ENCODE data around the gene TAF3.

TAF3 gene

GRCh38 chr10:7826971-7827370, 8.7 kb downstream of the TAF3 start:
- no peak for ATAC-seq (replicated peaks; ENCODE audit: extremely low read depth, poor library complexity, severe bottlenecking)
- peaks cover 48% of the 10 kb centered on the region for H3K4me1 Mint-ChIP-seq
- peak overlapping the region; percentile 22 for H3K27ac Mint-ChIP-seq (ENCODE audit: low read depth)
- peaks cover 39% of the 10 kb centered on the region for H3K36me3 Mint-ChIP-seq (ENCODE audit: insufficient read depth)
- no peak overlapping the region for H3K4me3 Mint-ChIP-seq
- no peaks in the 10 kb centered on the region for H3K9me3 Mint-ChIP-seq
- no peak for DNase-seq (ENCODE audit: low spot score in 2 of 2)
- H3K27me3 Mint-ChIP-seq, result no peaks in the 10 kb centered on the region

- H3K27me3 Mint-ChIP-seq, result no peaks in the 10 kb centered on the region
Measured at GRCh38 chr10:7829289-7829834, 11.1 kb downstream of the TAF3 start.

GRCh38 chr10:7832060-7832459, 13.8 kb downstream of the TAF3 start:
- no peaks in the 10 kb centered on the region for H3K27me3 Mint-ChIP-seq
- H3K36me3 Mint-ChIP-seq (ENCODE audit: insufficient read depth), result peaks cover 21% of the 10 kb centered on the region
- no peak for ATAC-seq (replicated peaks; ENCODE audit: extremely low read depth, poor library complexity, severe bottlenecking)
- peaks cover 84% of the 10 kb centered on the region for H3K4me1 Mint-ChIP-seq
- no peak overlapping the region for H3K4me3 Mint-ChIP-seq
- DNase-seq (ENCODE audit: low spot score in 2 of 2), result no peak
- H3K27ac Mint-ChIP-seq (ENCODE audit: low read depth), result no peak overlapping the region
- no peaks in the 10 kb centered on the region for H3K9me3 Mint-ChIP-seq

More at GRCh38 chr10:7829289-7829834, 11.1 kb downstream of the TAF3 start:
- Mint-ChIP-seq H3K9me3 (no peaks in the 10 kb centered on the region), H3K4me1 (peaks cover 67% of the 10 kb centered on the region), H3K4me3 (no peak overlapping the region), H3K27ac (ENCODE audit: low read depth) (no peak overlapping the region), H3K36me3 (ENCODE audit: insufficient read depth) (peaks cover 34% of the 10 kb centered on the region)
- DNase-seq (ENCODE audit: low spot score in 2 of 2), result no peak
- ATAC-seq (replicated peaks; ENCODE audit: extremely low read depth, poor library complexity, severe bottlenecking), result no peak

GRCh38 chr10:7833210-7833609, 14.9 kb downstream of the TAF3 start:
- no peaks in the 10 kb centered on the region for H3K27me3 Mint-ChIP-seq
- H3K4me3 Mint-ChIP-seq, result no peak overlapping the region
- no peak for ATAC-seq (replicated peaks; ENCODE audit: extremely low read depth, poor library complexity, severe bottlenecking)
- H3K27ac Mint-ChIP-seq (ENCODE audit: low read depth), result no peak overlapping the region
- H3K9me3 Mint-ChIP-seq, result no peaks in the 10 kb centered on the region
- peaks cover 19% of the 10 kb centered on the region for H3K36me3 Mint-ChIP-seq (ENCODE audit: insufficient read depth)
- DNase-seq (ENCODE audit: low spot score in 2 of 2), result no peak
- peaks cover 76% of the 10 kb centered on the region for H3K4me1 Mint-ChIP-seq

- no peaks in the 10 kb centered on the region for H3K9me3 Mint-ChIP-seq
- peaks cover 74% of the 10 kb centered on the region for H3K4me1 Mint-ChIP-seq
- no peaks in the 10 kb centered on the region for H3K27me3 Mint-ChIP-seq
- ATAC-seq (replicated peaks; ENCODE audit: extremely low read depth, poor library complexity, severe bottlenecking) (no peak), DNase-seq (ENCODE audit: low spot score in 2 of 2) (no peak)
- peaks cover 21% of the 10 kb centered on the region for H3K36me3 Mint-ChIP-seq (ENCODE audit: insufficient read depth)
- H3K4me3 Mint-ChIP-seq, result no peak overlapping the region
- no peak overlapping the region for H3K27ac Mint-ChIP-seq (ENCODE audit: low read depth)
Measured at GRCh38 chr10:7834262-7834661, 16.0 kb downstream of the TAF3 start.

- peaks cover 21% of the 10 kb centered on the region for H3K36me3 Mint-ChIP-seq (ENCODE audit: insufficient read depth)
- no peaks in the 10 kb centered on the region for H3K9me3 Mint-ChIP-seq
- no peak overlapping the region for H3K27ac Mint-ChIP-seq (ENCODE audit: low read depth)
- no peak overlapping the region for H3K4me3 Mint-ChIP-seq
- H3K27me3 Mint-ChIP-seq, result no peaks in the 10 kb centered on the region
- ATAC-seq (replicated peaks; ENCODE audit: extremely low read depth, poor library complexity, severe bottlenecking) (no peak), DNase-seq (ENCODE audit: low spot score in 2 of 2) (no peak)
- H3K4me1 Mint-ChIP-seq, result peaks cover 59% of the 10 kb centered on the region
Measured at GRCh38 chr10:7836571-7836970, 18.3 kb downstream of the TAF3 start.

- Mint-ChIP-seq H3K27ac (ENCODE audit: low read depth) (no peak overlapping the region), H3K4me1 (peaks cover 20% of the 10 kb centered on the region), H3K9me3 (no peaks in the 10 kb centered on the region), H3K4me3 (no peak overlapping the region), H3K27me3 (no peaks in the 10 kb centered on the region), H3K36me3 (ENCODE audit: insufficient read depth) (peaks cover 4% of the 10 kb centered on the region)
- ATAC-seq (replicated peaks; ENCODE audit: extremely low read depth, poor library complexity, severe bottlenecking) (no peak), DNase-seq (ENCODE audit: low spot score in 2 of 2) (no peak)
Measured at GRCh38 chr10:7846591-7846990, 28.3 kb downstream of the TAF3 start.

GRCh38 chr10:7853226-7853842, 35.0 kb downstream of the TAF3 start:
- H3K9me3 Mint-ChIP-seq, result no peaks in the 10 kb centered on the region
- no peak for DNase-seq (ENCODE audit: low spot score in 2 of 2)
- no peak for ATAC-seq (replicated peaks; ENCODE audit: extremely low read depth, poor library complexity, severe bottlenecking)
- peaks cover 55% of the 10 kb centered on the region for H3K4me1 Mint-ChIP-seq
- peaks cover 9% of the 10 kb centered on the region for H3K36me3 Mint-ChIP-seq (ENCODE audit: insufficient read depth)
- H3K27me3 Mint-ChIP-seq, result no peaks in the 10 kb centered on the region
- no peak overlapping the region for H3K27ac Mint-ChIP-seq (ENCODE audit: low read depth)
- H3K4me3 Mint-ChIP-seq, result no peak overlapping the region

GRCh38 chr10:7853890-7854289, 35.6 kb downstream of the TAF3 start:
- no peaks in the 10 kb centered on the region for H3K9me3 Mint-ChIP-seq
- no peak overlapping the region for H3K27ac Mint-ChIP-seq (ENCODE audit: low read depth)
- peaks cover 52% of the 10 kb centered on the region for H3K4me1 Mint-ChIP-seq
- DNase-seq (ENCODE audit: low spot score in 2 of 2) (no peak), ATAC-seq (replicated peaks; ENCODE audit: extremely low read depth, poor library complexity, severe bottlenecking) (no peak)
- H3K36me3 Mint-ChIP-seq (ENCODE audit: insufficient read depth), result peaks cover 9% of the 10 kb centered on the region
- H3K27me3 Mint-ChIP-seq, result no peaks in the 10 kb centered on the region
- H3K4me3 Mint-ChIP-seq, result no peak overlapping the region

GRCh38 chr10:7855205-7855604, 36.9 kb downstream of the TAF3 start:
- peaks cover 9% of the 10 kb centered on the region for H3K36me3 Mint-ChIP-seq (ENCODE audit: insufficient read depth)
- no peaks in the 10 kb centered on the region for H3K27me3 Mint-ChIP-seq
- peaks cover 52% of the 10 kb centered on the region for H3K4me1 Mint-ChIP-seq
- DNase-seq (ENCODE audit: low spot score in 2 of 2) (no peak), ATAC-seq (replicated peaks; ENCODE audit: extremely low read depth, poor library complexity, severe bottlenecking) (no peak)
- H3K4me3 Mint-ChIP-seq, result no peak overlapping the region
- no peak overlapping the region for H3K27ac Mint-ChIP-seq (ENCODE audit: low read depth)
- H3K9me3 Mint-ChIP-seq, result no peaks in the 10 kb centered on the region

GRCh38 chr10:7856678-7857077, 38.4 kb downstream of the TAF3 start:
- DNase-seq (ENCODE audit: low spot score in 2 of 2), result no peak
- Mint-ChIP-seq H3K27ac (ENCODE audit: low read depth) (no peak overlapping the region), H3K27me3 (no peaks in the 10 kb centered on the region), H3K4me3 (no peak overlapping the region), H3K4me1 (peaks cover 45% of the 10 kb centered on the region), H3K36me3 (ENCODE audit: insufficient read depth) (peaks cover 8% of the 10 kb centered on the region), H3K9me3 (peaks cover 4% of the 10 kb centered on the region)
- no peak for ATAC-seq (replicated peaks; ENCODE audit: extremely low read depth, poor library complexity, severe bottlenecking)

- peaks cover 9% of the 10 kb centered on the region for H3K9me3 Mint-ChIP-seq
- peaks cover 8% of the 10 kb centered on the region for H3K36me3 Mint-ChIP-seq (ENCODE audit: insufficient read depth)
- H3K4me1 Mint-ChIP-seq, result peaks cover 43% of the 10 kb centered on the region
- no peak for DNase-seq (ENCODE audit: low spot score in 2 of 2)
- no peaks in the 10 kb centered on the region for H3K27me3 Mint-ChIP-seq
- H3K4me3 Mint-ChIP-seq, result no peak overlapping the region
- no peak for ATAC-seq (replicated peaks; ENCODE audit: extremely low read depth, poor library complexity, severe bottlenecking)
- peak overlapping the region; percentile 8 for H3K27ac Mint-ChIP-seq (ENCODE audit: low read depth)
Measured at GRCh38 chr10:7857262-7857661, 39.0 kb downstream of the TAF3 start.

- DNase-seq (ENCODE audit: low spot score in 2 of 2) (no peak), ATAC-seq (replicated peaks; ENCODE audit: extremely low read depth, poor library complexity, severe bottlenecking) (no peak)
- Mint-ChIP-seq H3K27ac (ENCODE audit: low read depth) (no peak overlapping the region), H3K36me3 (ENCODE audit: insufficient read depth) (peaks cover 8% of the 10 kb centered on the region), H3K9me3 (peaks cover 9% of the 10 kb centered on the region), H3K4me3 (no peak overlapping the region), H3K27me3 (no peaks in the 10 kb centered on the region), H3K4me1 (peaks cover 33% of the 10 kb centered on the region)
Measured at GRCh38 chr10:7861509-7862120, 43.3 kb downstream of the TAF3 start.
